HEK293 (cell line): Measurements from ENCODE around the gene TTC34.

Experiments
- CTCF ChIA-PET: fragments of 350-600 bp; formaldehyde crosslinking; extraction: SDS; loops from one replicate; lab custom pipeline; 2021; ENCODE audit warnings: antibody characterized with exemption; lab: Yijun Ruan, JAX
- POLR2A ChIA-PET: fragments of 300-600 bp; formaldehyde crosslinking; extraction: SDS; loops from one replicate; lab custom pipeline; 2020; ENCODE audit warnings: antibody characterized with exemption, inconsistent platforms; lab: Yijun Ruan, JAX
- H3K27ac ChIP-seq: fragments of 200-500 bp; sonication (Bioruptor generic); 2 replicates; pipeline ENCODE4 v1.5.1; 2014; ENCODE audit warnings: low read depth, low read length, control low read depth, inconsistent platforms; ENCODE audit errors: extremely low read depth
- H3K36me3 ChIP-seq, 2 experiments: fragments of 200-500 bp in 1 of 2; sonication (Bioruptor generic) in 1 of 2; 1 replicate in 1 of 2; 2 replicates in 1 of 2; pipeline ENCODE4 v1.5.1; 2014 to 2017; ENCODE audit warnings: inconsistent platforms in 2 of 2, low read length in 2 of 2; ENCODE audit not compliant: control insufficient read depth in 2 of 2, insufficient read depth in 1 of 2
- H3K4me1 ChIP-seq: fragments of 200-500 bp; sonication (Bioruptor generic); 2 replicates; pipeline ENCODE4 v1.5.1; 2014; ENCODE audit warnings: mild to moderate bottlenecking, low read length, inconsistent platforms; ENCODE audit not compliant: control insufficient read depth, insufficient read depth
- H3K4me3 ChIP-seq: 2 replicates; pipeline ENCODE4 v1.5.1; 2011; ENCODE audit warnings: low read depth, mild to moderate bottlenecking, control low read depth, low read length, moderate library complexity
- H3K9me3 ChIP-seq: fragments of 200-500 bp; sonication (Bioruptor generic); 2 replicates; pipeline ENCODE4 v1.5.1; 2014; ENCODE audit warnings: low read depth, low read length, inconsistent platforms; ENCODE audit not compliant: control insufficient read depth, insufficient read depth
- KLF1 ChIP-seq: fragments of 450-650 bp; formaldehyde crosslinking; IDR thresholded peaks from 2 replicates; pipeline ENCODE4 v1.5.1; 2016; ENCODE audit warnings: missing biosample characterization, missing genetic modification characterization
- ZBTB7A ChIP-seq: fragments of 450-650 bp; formaldehyde crosslinking; IDR thresholded peaks from 2 replicates; pipeline ENCODE4 v1.5.1; 2016; ENCODE audit warnings: low read depth, missing biosample characterization, missing genetic modification characterization
- ZNF341 ChIP-seq: fragments of 450-650 bp; formaldehyde crosslinking; IDR thresholded peaks from 2 replicates; pipeline ENCODE4; 2016; ENCODE audit warnings: low read depth, missing biosample characterization, missing genetic modification characterization
- ZNF391 ChIP-seq: fragments of 450-650 bp; formaldehyde crosslinking; IDR thresholded peaks from 2 replicates; pipeline ENCODE4 v1.5.1; 2016; ENCODE audit warnings: low read depth, missing biosample characterization, missing genetic modification characterization, borderline replicate concordance
- ZNF426 ChIP-seq: fragments of 450-650 bp; formaldehyde crosslinking; IDR thresholded peaks from 2 replicates; pipeline ENCODE4 v1.5.1; 2017; ENCODE audit warnings: missing biosample characterization, missing genetic modification characterization, mild to moderate bottlenecking, inconsistent platforms, moderate library complexity
- ZNF449 ChIP-seq: fragments of 450-650 bp; formaldehyde crosslinking; IDR thresholded peaks from 2 replicates; pipeline ENCODE4 v1.5.1; 2017; ENCODE audit warnings: missing biosample characterization, mild to moderate bottlenecking, missing genetic modification characterization, moderate library complexity
- ZNF518A ChIP-seq: fragments of 450-650 bp; formaldehyde crosslinking; conservative IDR thresholded peaks from 2 replicates; pipeline ENCODE4 v1.5.1; 2016; ENCODE audit warnings: low read depth, missing biosample characterization, missing genetic modification characterization
- ZNF544 ChIP-seq: fragments of 450-650 bp; formaldehyde crosslinking; IDR thresholded peaks from 2 replicates; pipeline ENCODE4 v1.5.0; 2017; ENCODE audit warnings: missing biosample characterization, missing genetic modification characterization
- ZNF561 ChIP-seq: fragments of 450-650 bp; IDR thresholded peaks from 2 replicates; pipeline ENCODE4 v1.5.1; 2018; ENCODE audit warnings: missing biosample characterization, missing genetic modification characterization, borderline replicate concordance
- ZNF624 ChIP-seq: fragments of 450-650 bp; formaldehyde crosslinking; IDR thresholded peaks from 2 replicates; pipeline ENCODE4 v1.5.1; 2017; ENCODE audit warnings: missing biosample characterization, missing genetic modification characterization
- ZNF664 ChIP-seq: fragments of 450-650 bp; formaldehyde crosslinking; IDR thresholded peaks from 2 replicates; pipeline ENCODE4 v1.5.1; 2016; ENCODE audit warnings: missing biosample characterization, missing genetic modification characterization
- ZNF843 ChIP-seq: fragments of 450-650 bp; formaldehyde crosslinking; IDR thresholded peaks from 2 replicates; pipeline ENCODE4 v1.5.1; 2016; ENCODE audit warnings: missing biosample characterization, missing genetic modification characterization
- TF ChIP-seq, protein P1 (sequence below): fragments of 450-650 bp; formaldehyde crosslinking; IDR thresholded peaks from 2 replicates; pipeline ENCODE4 v1.5.0; 2017; ENCODE audit warnings: missing biosample characterization, missing genetic modification characterization, borderline replicate concordance

The TTC34 gene

GRCh38 chr1:2642560-2643413 is 158.7 kb downstream of the TTC34 start (continued):
- TF ChIP-seq ZNF518A (tag by site-specific recombination): 0 out of 2 replicates have a peak, but pooled peaks have one; percentile 30
- TF ChIP-seq KLF1 (tag by site-specific recombination): peak; percentile 44; the same call in 1 of the 2 replicates
- no peak for TF ChIP-seq ZNF544
- no peak for TF ChIP-seq ZNF391 (tag by site-specific recombination)
- TF ChIP-seq, protein P1, sequence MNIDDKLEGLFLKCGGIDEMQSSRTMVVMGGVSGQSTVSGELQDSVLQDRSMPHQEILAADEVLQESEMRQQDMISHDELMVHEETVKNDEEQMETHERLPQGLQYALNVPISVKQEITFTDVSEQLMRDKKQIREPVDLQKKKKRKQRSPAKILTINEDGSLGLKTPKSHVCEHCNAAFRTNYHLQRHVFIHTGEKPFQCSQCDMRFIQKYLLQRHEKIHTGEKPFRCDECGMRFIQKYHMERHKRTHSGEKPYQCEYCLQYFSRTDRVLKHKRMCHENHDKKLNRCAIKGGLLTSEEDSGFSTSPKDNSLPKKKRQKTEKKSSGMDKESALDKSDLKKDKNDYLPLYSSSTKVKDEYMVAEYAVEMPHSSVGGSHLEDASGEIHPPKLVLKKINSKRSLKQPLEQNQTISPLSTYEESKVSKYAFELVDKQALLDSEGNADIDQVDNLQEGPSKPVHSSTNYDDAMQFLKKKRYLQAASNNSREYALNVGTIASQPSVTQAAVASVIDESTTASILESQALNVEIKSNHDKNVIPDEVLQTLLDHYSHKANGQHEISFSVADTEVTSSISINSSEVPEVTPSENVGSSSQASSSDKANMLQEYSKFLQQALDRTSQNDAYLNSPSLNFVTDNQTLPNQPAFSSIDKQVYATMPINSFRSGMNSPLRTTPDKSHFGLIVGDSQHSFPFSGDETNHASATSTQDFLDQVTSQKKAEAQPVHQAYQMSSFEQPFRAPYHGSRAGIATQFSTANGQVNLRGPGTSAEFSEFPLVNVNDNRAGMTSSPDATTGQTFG (tag by site-specific recombination): no peak
- TF ChIP-seq ZNF449 (tag by site-specific recombination): no peak; the same call in 1 of the 2 replicates
- TF ChIP-seq ZNF624 (tag by site-specific recombination): no peak
- no peak for TF ChIP-seq ZNF843 (tag by site-specific recombination)
- peak; percentile 31; the same call in 1 of the 2 replicates for TF ChIP-seq ZNF561
- TF ChIP-seq ZNF426 (tag by site-specific recombination): no peak

- TF ChIP-seq ZNF664 (tag by site-specific recombination) (no peak), ZNF341 (peak; percentile 11; the same call in 1 of the 2 replicates), ZBTB7A (tag by site-specific recombination) (0 out of 2 replicates have a peak, but pooled peaks have one; percentile 8)
- POLR2A ChIA-PET: no interaction called here
- CTCF ChIA-PET: no interaction called here
- Histone ChIP-seq H3K9me3 (no peaks in the 10 kb centered on the region), H3K27ac (peak overlapping the region; percentile 62; the same call in 1 of the 2 replicates), H3K4me3 (peak overlapping the region; percentile 72), H3K36me3 (no peaks in the 10 kb centered on the region), H3K4me1 (peaks cover 3% of the 10 kb centered on the region)
Observed at GRCh38 chr1:2642131-2642559, 159.3 kb downstream of the TTC34 start.
